Sigmoid colon (tissue), 7 donors: ENCODE results near the gene WASF2. TPM values are rescaled to one million over a fixed set of nuclear protein-coding genes. Genes with fewer than 3 reads are reported as not detected.
"Not testable (repeated sequence)": the region's sequence is repeated elsewhere in the genome, so short reads cannot be mapped to it uniquely, and the experiment has no call there.

Experiments
- DNase-seq: peaks from one replicate; pipeline ENCODE4 v3.0.0-alpha.2; 2019
- H3K27ac ChIP-seq, 4 donors: fragments of 200-600 bp; sonication (generic); one replicate each; pipeline ENCODE4 v1.5.1; 2016 to 2019; ENCODE audit warnings: mild to moderate bottlenecking in 1 of 4
- H3K27me3 ChIP-seq, 3 donors: fragments of 200-600 bp; sonication (generic); one replicate each; pipeline ENCODE4 v1.5.1; 2019; ENCODE audit warnings: mild to moderate bottlenecking in 1 of 3
- H3K36me3 ChIP-seq, 4 donors: fragments of 200-600 bp; sonication (generic); one replicate each; pipeline ENCODE4 v1.5.1; 2016 to 2019
- H3K4me1 ChIP-seq, 4 donors: fragments of 200-600 bp; sonication (generic); one replicate each; pipeline ENCODE4 v1.5.1; 2017 to 2019
- H3K4me3 ChIP-seq, 4 donors: fragments of 200-600 bp; sonication (generic); one replicate each; pipeline ENCODE4 v1.5.1; 2017 to 2019; ENCODE audit warnings: mild to moderate bottlenecking in 2 of 4, moderate library complexity in 1 of 4
- H3K9me3 ChIP-seq, 4 donors: fragments of 200-600 bp in 3 of 4; sonication (generic) in 3 of 4; one replicate each; pipeline versions ENCODE4 v1.5.1 to v1.6.1; 2013 to 2019
- EP300 ChIP-seq, 4 donors: sonication (generic); formaldehyde crosslinking; IDR thresholded peaks; one replicate each; pipeline ENCODE4 v1.6.1; 2017; ENCODE audit warnings: antibody characterized with exemption in 4 of 4
- POLR2A ChIP-seq, 2 donors: fragments of 450-650 bp; IDR thresholded peaks; one replicate each; pipeline ENCODE4 v1.6.1; 2016; ENCODE audit warnings: antibody characterized with exemption in 2 of 2, mild to moderate bottlenecking in 2 of 2, moderate library complexity in 2 of 2
- POLR2AphosphoS5 ChIP-seq, 4 donors: sonication (generic); formaldehyde crosslinking; IDR thresholded peaks; one replicate each; pipeline ENCODE4 v1.6.1; 2017; ENCODE audit warnings: antibody characterized with exemption in 4 of 4
- WGBS, 2 donors: extraction: QIAGEN DNeasy Blood & Tissue Kit; methylation state at CpG; one replicate each; pipeline ENCODE4 v1.1.7; 2013; 5-methylcytosine and 5-hydroxymethylcytosine counted together
- intact Hi-C: fragments of 100-400 bp; cut with DNase I; formaldehyde crosslinking; loops from one replicate; pipeline ENCODE4 v1.15.1; 2023
- polyA plus RNA-seq, 3 donors: library from polyadenylated mRNA; stranded (reverse); fragments of 200-250 nt; gene quantifications; one replicate each; pipeline ENCODE4 v1.2.3, GENCODE V29; 2013
- total RNA-seq, 4 donors: library from RNA; depleted of rRNA; stranded (reverse); fragments of >200 nt; gene quantifications; one replicate each; pipeline ENCODE4 v1.1.0, GENCODE V29; 2016
- TF ChIP-seq, protein P1 (sequence below), 4 experiments: fragments of 450-650 bp in 3 of 4; fragments of 200-600 bp in 1 of 4; IDR thresholded peaks; one replicate each; pipeline ENCODE4 v1.5.1; 2016 to 2019; ENCODE audit warnings: antibody characterized with exemption in 4 of 4, mild to moderate bottlenecking in 3 of 4, moderate library complexity in 2 of 4
- donor health status: healthy with polysubstance abuse.
- donor health status: Bipolar disorder and iron deficiency.
- donor health status: healthy.

WASF2 gene
- total and polyA plus RNA-seq, 7 donors, result 30.0 to 69.6 (median 56.9) TPM

DNA sequence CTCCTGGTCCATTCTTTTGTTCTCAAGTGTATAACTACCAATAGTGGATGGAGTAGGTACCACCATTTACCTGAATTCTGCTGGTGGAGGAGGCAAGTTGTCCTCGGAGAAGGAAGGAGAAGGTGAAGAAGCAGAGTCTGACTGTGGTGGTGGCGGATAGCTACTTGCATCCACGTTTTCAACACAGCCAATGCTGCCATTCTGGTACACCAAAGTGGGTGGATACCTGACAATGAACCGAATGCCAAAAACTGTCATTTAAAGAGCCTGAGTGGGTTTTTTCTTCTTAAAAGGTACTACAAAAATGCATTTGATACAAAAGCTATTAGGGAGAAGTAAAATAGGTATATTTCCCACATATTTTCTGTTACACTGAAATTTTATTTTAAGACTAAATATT is 77.5 kb downstream of the WASF2 start:
- H3K9me3 ChIP-seq, result no peaks in the 10 kb centered on the region
- H3K27ac ChIP-seq, result no peak overlapping the region
- intact Hi-C loops, result no loop called here
- peaks cover 48 to 96% (median 85%) of the 10 kb centered on the region in 4 donors for H3K36me3 ChIP-seq
- H3K4me3 ChIP-seq, result no peak overlapping the region
- H3K4me1 ChIP-seq, result peaks cover 3 to 20% (median 17%) of the 10 kb centered on the region in 4 donors
- no peak for DNase-seq
- no peaks in the 10 kb centered on the region for H3K27me3 ChIP-seq
- TF ChIP-seq EP300 (IDR thresholded peaks at IDR 0.05) (no peak), POLR2AphosphoS5 (IDR thresholded peaks at IDR 0.05) (no peak), POLR2A (IDR thresholded peaks at IDR 0.05) (no peak)
- TF ChIP-seq, protein P1, sequence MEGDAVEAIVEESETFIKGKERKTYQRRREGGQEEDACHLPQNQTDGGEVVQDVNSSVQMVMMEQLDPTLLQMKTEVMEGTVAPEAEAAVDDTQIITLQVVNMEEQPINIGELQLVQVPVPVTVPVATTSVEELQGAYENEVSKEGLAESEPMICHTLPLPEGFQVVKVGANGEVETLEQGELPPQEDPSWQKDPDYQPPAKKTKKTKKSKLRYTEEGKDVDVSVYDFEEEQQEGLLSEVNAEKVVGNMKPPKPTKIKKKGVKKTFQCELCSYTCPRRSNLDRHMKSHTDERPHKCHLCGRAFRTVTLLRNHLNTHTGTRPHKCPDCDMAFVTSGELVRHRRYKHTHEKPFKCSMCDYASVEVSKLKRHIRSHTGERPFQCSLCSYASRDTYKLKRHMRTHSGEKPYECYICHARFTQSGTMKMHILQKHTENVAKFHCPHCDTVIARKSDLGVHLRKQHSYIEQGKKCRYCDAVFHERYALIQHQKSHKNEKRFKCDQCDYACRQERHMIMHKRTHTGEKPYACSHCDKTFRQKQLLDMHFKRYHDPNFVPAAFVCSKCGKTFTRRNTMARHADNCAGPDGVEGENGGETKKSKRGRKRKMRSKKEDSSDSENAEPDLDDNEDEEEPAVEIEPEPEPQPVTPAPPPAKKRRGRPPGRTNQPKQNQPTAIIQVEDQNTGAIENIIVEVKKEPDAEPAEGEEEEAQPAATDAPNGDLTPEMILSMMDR (IDR thresholded peaks at IDR 0.05), result no peak
- 90 to 96% methylated on average over 4 of the region's 4 CpGs for WGBS, 2 donors

DNA sequence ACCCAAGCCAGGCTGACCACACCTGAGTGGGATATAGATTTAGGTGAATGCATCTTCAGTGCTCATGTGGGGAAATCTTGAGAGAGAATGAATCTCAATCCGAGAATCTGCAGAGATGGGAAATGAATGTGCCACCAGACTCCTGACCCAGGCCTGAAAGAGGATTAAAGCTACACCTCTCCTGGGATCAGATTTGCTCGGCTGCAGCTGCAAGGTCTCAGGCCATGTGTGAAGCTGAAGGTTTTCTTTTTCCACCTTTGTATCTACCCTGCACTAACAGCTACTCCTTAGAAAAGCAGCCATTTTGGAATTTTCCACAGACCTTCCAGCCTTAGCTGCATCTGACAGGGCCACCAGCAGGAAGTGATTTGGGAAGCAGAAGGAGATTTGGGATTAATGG is 79.3 kb downstream of the WASF2 start:
- intact Hi-C loops, result no loop called here
- Histone ChIP-seq H3K4me1 (peaks cover 3 to 14% (median 13%) of the 10 kb centered on the region in 4 donors), H3K27me3 (no peaks in the 10 kb centered on the region), H3K27ac (no peak overlapping the region), H3K36me3 (peaks cover 48 to 98% (median 88%) of the 10 kb centered on the region in 4 donors), H3K4me3 (no peak overlapping the region), H3K9me3 (no peaks in the 10 kb centered on the region)
- TF ChIP-seq POLR2AphosphoS5 (IDR thresholded peaks at IDR 0.05) (no peak), EP300 (IDR thresholded peaks at IDR 0.05) (no peak), POLR2A (IDR thresholded peaks at IDR 0.05) (no peak)
- TF ChIP-seq, protein P1 (IDR thresholded peaks at IDR 0.05), result no peak
- WGBS, 2 donors, result 88 to 90% methylated on average over 2 of the region's 2 CpGs
- DNase-seq, result no peak

DNA sequence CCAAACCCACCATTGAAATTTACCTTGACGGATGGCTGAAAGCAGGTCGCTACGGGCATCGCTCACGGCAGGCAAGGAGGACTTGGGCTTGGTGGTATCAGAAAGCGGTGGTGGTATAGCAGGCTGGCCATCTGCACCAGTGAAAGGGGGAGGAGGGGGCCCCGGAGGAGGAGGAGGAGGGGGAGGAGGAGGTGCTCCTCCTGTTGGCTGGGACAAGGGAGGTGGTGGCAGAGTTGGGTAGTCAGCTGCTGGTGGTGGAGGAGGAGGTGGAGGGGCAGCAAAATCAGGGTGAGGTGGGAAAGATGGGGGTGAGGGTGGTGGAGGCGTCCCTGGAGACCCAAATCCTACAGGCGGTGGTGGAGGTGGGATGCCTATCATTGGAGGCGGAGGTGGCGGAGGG is 80.3 kb downstream of the WASF2 start:
- Histone ChIP-seq H3K36me3 (peaks cover 45 to 87% (median 78%) of the 10 kb centered on the region in 4 donors), H3K27ac (no peak overlapping the region), H3K9me3 (no peaks in the 10 kb centered on the region), H3K4me3 (no peak overlapping the region), H3K4me1 (peaks cover 3 to 24% (median 23%) of the 10 kb centered on the region in 4 donors), H3K27me3 (no peaks in the 10 kb centered on the region)
- WGBS, 2 donors, result 94% methylated on average over 11 of the region's 11 CpGs
- TF ChIP-seq POLR2A (IDR thresholded peaks at IDR 0.05) (no peak), POLR2AphosphoS5 (IDR thresholded peaks at IDR 0.05) (no peak), EP300 (IDR thresholded peaks at IDR 0.05) (no peak)
- TF ChIP-seq, protein P1 (IDR thresholded peaks at IDR 0.05), result no peak
- intact Hi-C loops, result no loop called here
- DNase-seq, result no peak

DNA sequence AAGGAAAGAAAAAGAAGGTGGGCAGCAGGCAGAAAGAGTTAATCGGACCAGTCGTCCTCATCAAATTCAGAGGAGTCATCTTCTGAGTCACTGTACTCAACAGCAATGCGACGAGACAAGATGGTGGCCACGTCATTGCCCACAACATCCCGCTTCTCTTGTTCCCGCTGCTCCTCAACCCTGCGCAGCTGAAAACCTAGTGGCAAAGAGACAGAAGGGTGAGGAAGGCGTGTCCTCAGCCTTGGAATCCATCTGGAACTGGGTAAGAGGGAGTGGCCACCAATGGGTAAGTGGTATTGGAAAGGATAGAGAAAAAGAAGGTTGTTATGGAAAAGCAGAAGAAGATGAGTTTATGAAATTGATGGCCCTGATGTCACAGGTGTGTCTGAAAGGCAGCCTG is 81.8 kb downstream of the WASF2 start:
- Histone ChIP-seq H3K27ac (no peak overlapping the region), H3K4me3 (no peak overlapping the region), H3K4me1 (peaks cover 3 to 38% (median 37%) of the 10 kb centered on the region in 4 donors), H3K9me3 (no peaks in the 10 kb centered on the region), H3K36me3 (peaks cover 30 to 72% (median 63%) of the 10 kb centered on the region in 4 donors), H3K27me3 (no peaks in the 10 kb centered on the region)
- 93 to 95% methylated on average over 9 of the region's 9 CpGs for WGBS, 2 donors
- TF ChIP-seq EP300 (IDR thresholded peaks at IDR 0.05) (no peak), POLR2AphosphoS5 (IDR thresholded peaks at IDR 0.05) (no peak), POLR2A (IDR thresholded peaks at IDR 0.05) (no peak)
- TF ChIP-seq, protein P1 (IDR thresholded peaks at IDR 0.05), result no peak
- DNase-seq, result no peak
- intact Hi-C loops, result no loop called here

DNA sequence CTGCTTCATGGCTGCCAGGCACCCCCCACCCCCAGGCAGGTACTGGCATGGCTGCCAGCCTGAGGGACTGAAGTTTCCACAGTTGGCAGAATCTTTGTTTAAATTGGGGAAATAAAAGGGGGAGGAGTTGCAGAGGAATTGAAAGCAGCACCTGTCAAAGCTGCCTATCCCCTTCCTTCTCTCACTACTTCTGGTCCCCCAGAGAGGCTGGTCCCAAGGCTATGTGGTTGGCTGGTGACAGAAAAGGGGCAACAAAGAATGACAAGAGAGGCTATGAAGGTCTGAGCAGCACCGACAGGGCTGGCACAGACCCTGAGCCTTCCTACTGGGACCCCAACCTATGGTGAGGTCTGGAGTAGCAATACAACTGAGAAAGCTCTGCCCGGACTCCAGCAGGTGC is 83.2 kb downstream of the WASF2 start:
- H3K27ac ChIP-seq, result peak overlapping the region; percentile 79 to 88 (median 81)
- DNase-seq, H3K4me3 ChIP-seq, H3K9me3 ChIP-seq, H3K27me3 ChIP-seq, intact Hi-C loops: not testable (repeated sequence)
- H3K4me1 ChIP-seq, result peaks cover 0 to 52% (median 51%) of the 10 kb centered on the region in 4 donors
- peaks cover 17 to 58% (median 50%) of the 10 kb centered on the region in 4 donors for H3K36me3 ChIP-seq
- 62 to 78% methylated on average over 2 of the region's 2 CpGs for WGBS, 2 donors
